Lower leg skin (tissue), 3 donors: ENCODE results near the gene CRTC1.

Source experiments
- CTCF ChIP-seq, 3 donors: fragments of 450-650 bp; IDR thresholded peaks; one replicate each; pipeline ENCODE4 v1.5.1; 2016; ENCODE audit warnings: antibody characterized with exemption in 3 of 3, mild to moderate bottlenecking in 3 of 3, moderate library complexity in 2 of 3
- POLR2A ChIP-seq, 2 donors: fragments of 450-650 bp; IDR thresholded peaks; one replicate each; pipeline ENCODE4 v1.6.1; 2016 to 2017; ENCODE audit warnings: antibody characterized with exemption in 2 of 2, mild to moderate bottlenecking in 1 of 2, moderate library complexity in 1 of 2

- TF ChIP-seq CTCF (IDR thresholded peaks at IDR 0.05) (no peak), POLR2A (IDR thresholded peaks at IDR 0.05) (no peak)
Observed at GRCh38 chr19:18780631-18781030, 97.2 kb downstream of the CRTC1 start.
